Mucosa of gallbladder (tissue), 1 donor: Measurements from ENCODE around the gene AGMO. TPM values are rescaled to one million over a fixed set of nuclear protein-coding genes. Genes with fewer than 3 reads are reported as not detected.

Experiments
- total RNA-seq: library from RNA; stranded (reverse); gene quantifications from one replicate; pipeline ENCODE4 v1.2.1, GENCODE V29; 2021
- donor health status: DM: no; HTN: no; CAD: no.

The AGMO gene
- total RNA-seq, 1 donor from 2014 or later, result 8.3 TPM

Other genes starting within 250 kb of the AGMO start
- gene MEOX2, start 124.7 kb upstream of the AGMO start, total RNA-seq, result 2.4 TPM